Measurements from ENCODE around the gene BSND.

The BSND gene

GRCh38 chr1:55039342-55040082 lies 40.8 kb downstream of the BSND start, which contains the start of gene PCSK9:
PCSK9 (plus strand) TSS chr1:55039548; CDS start chr1:55039838, 290 bp downstream.
- no peak for TF ChIP-seq GATA2 (IDR thresholded peaks at IDR 0.05; ENCODE audit: low read depth, low read length)

DNA sequence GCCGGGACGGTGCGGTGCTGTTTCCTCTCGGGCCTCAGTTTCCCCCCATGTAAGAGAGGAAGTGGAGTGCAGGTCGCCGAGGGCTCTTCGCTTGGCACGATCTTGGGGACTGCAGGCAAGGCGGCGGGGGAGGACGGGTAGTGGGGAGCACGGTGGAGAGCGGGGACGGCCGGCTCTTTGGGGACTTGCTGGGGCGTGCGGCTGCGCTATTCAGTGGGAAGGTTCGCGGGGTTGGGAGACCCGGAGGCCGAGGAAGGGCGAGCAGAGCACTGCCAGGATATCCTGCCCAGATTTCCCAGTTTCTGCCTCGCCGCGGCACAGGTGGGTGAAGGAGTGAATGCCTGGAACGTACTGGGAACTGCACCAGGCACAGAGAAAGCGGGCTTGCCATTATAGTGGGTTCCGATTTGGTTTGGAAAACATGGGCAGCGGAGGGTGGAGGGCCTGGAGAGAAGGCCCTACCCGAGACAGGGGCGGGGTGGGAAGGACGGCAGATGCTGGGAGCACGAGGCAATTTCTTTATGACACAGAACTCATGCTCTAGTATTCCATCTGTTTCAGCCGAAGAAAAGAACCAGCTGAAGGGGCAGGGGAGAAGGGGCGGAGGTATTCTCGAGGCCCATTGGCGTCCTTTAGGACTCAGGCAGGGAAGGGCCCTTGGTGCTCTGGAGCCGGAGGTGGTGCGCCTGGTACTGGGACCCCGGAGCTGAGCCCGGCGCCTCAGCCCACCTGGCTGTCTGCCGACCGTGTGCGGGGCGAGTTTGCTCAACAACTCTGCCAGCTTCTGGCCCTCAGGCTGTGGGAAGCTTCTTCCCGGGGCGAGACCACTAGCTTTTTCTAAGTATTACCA lies 41.6 kb downstream of the BSND start:
- TF ChIP-seq GATA3 (IDR thresholded peaks at IDR 0.05; ENCODE audit: low read depth, low read length) = no peak
- TF ChIP-seq GATA2 (IDR thresholded peaks at IDR 0.05; ENCODE audit: low read depth, low read length) = no peak

DNA sequence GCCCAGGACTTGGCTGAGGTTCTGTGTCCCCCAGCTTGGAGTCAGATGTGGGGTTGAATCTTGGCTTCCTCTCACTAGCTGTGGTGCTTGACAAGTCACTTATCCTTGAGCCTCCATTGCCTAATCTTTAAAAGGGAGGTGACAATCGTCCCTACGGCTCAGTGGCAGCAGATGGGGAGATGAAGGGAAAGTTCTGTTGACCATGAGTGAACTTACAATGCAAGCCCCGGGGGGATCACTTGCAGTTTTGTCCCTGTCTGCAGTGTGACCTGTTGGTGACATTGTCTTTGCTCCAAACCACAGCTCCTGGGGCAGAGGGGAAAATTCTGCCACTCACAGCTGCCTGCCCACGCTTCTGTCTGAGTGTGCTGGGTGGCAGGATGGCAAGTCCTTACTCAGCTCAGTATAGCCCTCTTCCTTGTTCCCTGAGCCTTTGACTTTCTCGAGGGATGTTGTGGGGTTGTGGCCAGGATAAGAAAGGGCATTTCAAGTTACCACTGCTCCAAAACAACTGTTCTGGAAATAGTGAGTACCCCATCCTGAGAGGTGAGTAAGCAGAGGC lies 42.3 kb downstream of the BSND start:
- TF ChIP-seq GATA3 (IDR thresholded peaks at IDR 0.05; ENCODE audit: low read depth, low read length) (no peak), GATA2 (IDR thresholded peaks at IDR 0.05; ENCODE audit: low read depth, low read length) (no peak)

DNA sequence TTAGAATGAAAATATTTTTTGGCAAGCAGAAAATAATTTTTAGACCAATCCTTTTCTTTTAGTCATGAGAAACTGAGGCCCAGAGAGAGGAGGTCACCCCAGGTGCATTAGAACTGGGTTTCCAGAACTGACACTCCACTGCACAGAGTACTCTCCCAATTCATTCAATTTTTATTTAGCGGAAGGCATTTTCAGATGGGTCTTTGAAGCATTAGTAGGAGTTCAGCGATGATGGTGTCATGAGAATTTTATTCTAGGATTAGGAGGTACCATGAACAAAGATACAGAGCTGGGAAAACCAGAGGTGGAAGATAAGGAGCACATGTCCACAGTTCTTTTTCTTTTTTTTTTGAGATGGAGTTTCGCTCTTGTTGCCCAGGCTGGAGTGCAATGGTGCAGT lies 42.9 kb downstream of the BSND start:
- TF ChIP-seq GATA3 (IDR thresholded peaks at IDR 0.05; ENCODE audit: low read depth, low read length) (no peak), GATA2 (IDR thresholded peaks at IDR 0.05; ENCODE audit: low read depth, low read length) (no peak)

GRCh38 chr1:55043011-55043410 lies 44.3 kb downstream of the BSND start:
- TF ChIP-seq GATA2 (IDR thresholded peaks at IDR 0.05; ENCODE audit: low read depth, low read length) (no peak), GATA3 (IDR thresholded peaks at IDR 0.05; ENCODE audit: low read depth, low read length) (no peak)

DNA sequence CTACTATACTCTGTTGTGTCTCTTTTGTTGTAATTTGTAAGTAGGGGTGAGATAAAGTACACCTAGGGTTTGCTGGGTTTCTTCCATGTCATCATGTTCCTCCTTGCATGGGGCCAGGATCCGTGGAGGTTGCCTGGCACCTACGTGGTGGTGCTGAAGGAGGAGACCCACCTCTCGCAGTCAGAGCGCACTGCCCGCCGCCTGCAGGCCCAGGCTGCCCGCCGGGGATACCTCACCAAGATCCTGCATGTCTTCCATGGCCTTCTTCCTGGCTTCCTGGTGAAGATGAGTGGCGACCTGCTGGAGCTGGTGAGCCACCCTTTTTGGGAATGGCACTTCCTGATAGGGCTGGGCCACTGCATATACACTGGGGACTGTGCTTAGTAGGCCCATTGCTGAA lies 45.0 kb downstream of the BSND start:
- TF ChIP-seq GATA3 (IDR thresholded peaks at IDR 0.05; ENCODE audit: low read depth, low read length) = no peak
- TF ChIP-seq GATA2 (IDR thresholded peaks at IDR 0.05; ENCODE audit: low read depth, low read length) = no peak

GRCh38 chr1:55044617-55045397 lies 46.1 kb downstream of the BSND start:
- TF ChIP-seq GATA2 (IDR thresholded peaks at IDR 0.05; ENCODE audit: low read depth, low read length) (no peak), GATA3 (IDR thresholded peaks at IDR 0.05; ENCODE audit: low read depth, low read length) (no peak)

DNA sequence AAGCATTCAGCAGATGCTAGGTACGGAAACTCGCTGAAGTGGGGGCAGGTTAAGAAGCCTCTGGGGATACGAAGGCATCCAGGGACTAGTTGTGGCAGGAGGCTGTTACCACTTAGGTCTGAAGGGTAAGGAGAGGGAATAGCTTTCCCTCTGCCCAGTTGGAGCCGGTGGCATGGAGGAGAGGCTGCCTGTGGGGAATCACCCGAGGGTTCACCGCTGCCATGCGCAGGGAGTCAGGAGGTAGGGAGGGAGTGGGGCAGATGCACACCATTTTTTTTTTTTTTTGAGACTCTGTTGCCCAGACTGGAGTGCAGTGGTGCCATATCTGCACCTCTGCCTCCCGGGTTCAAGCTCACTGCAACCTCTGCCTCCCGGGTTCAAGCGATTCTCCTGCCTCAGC lies 46.7 kb downstream of the BSND start:
- TF ChIP-seq GATA2 (IDR thresholded peaks at IDR 0.05; ENCODE audit: low read depth, low read length) (no peak), GATA3 (IDR thresholded peaks at IDR 0.05; ENCODE audit: low read depth, low read length) (no peak)

DNA sequence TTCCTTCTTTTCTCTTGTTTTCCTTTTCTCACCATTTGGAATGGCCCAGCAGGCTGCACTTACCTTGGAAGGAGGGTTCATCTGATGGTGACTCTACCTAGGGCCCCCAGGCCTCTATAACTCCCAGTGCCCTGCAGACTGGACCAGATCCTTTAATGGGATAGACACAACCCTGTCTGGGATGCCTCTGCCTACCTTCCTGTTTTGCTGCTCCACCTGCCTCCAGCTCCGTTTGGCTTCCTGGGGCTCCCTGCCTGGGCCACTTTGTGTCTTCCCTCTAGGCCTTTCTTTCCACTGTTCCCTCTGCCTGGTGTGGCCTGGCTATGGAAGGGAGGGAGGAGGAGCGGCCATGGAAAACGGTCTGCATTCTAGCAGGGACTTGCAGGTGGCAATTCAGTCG lies 48.1 kb downstream of the BSND start:
- no peak for TF ChIP-seq GATA2 (IDR thresholded peaks at IDR 0.05; ENCODE audit: low read depth, low read length)
- TF ChIP-seq GATA3 (IDR thresholded peaks at IDR 0.05; ENCODE audit: low read depth, low read length) = no peak

GRCh38 chr1:55047611-55048010 lies 48.9 kb downstream of the BSND start:
- no peak for TF ChIP-seq GATA3 (IDR thresholded peaks at IDR 0.05; ENCODE audit: low read depth, low read length)
- TF ChIP-seq GATA2 (IDR thresholded peaks at IDR 0.05; ENCODE audit: low read depth, low read length) = no peak

DNA sequence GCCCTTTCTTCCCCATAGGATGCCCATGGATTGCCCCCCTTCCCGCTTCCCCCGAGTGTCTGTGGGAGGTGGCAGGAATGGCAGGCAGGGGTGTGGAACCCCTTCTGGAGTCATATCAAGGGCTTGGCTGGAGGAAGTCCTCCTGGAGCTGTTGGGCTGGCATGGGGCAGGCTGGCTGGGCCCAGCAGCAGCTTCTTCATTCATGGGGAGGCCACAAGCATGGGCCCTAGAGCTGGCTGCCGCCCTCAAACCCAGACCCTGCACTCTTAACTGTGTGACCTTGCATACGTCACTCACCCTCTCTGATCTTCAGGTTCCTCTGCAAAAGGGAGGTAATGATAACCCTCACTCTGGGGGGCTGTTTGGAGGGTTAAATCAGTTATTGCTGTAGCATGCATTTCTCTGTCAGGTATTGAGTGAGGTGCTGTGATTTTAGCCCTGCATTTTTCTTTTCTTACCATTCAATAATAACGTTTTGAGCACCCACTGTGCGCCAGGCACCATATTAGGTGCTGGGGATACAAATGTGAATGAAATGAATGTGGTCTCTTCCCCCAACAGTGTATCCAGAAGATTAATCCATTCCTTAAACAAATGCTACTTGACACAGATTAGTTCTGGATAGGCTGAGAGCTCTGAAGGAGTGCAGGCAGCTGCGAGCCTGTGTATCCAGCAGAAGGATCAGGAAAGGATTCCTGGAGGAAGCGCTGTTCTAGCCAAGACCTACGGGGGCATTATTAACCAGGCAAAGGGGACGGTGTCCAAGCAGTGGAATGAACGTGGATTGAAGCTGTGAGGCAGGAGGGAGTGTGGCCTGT lies 49.9 kb downstream of the BSND start:
- TF ChIP-seq GATA3 (IDR thresholded peaks at IDR 0.05; ENCODE audit: low read depth, low read length) (no peak), GATA2 (IDR thresholded peaks at IDR 0.05; ENCODE audit: low read depth, low read length) (no peak)

GRCh38 chr1:55049271-55049913 lies 50.7 kb downstream of the BSND start:
- TF ChIP-seq GATA2 (IDR thresholded peaks at IDR 0.05; ENCODE audit: low read depth, low read length) (no peak), GATA3 (IDR thresholded peaks at IDR 0.05; ENCODE audit: low read depth, low read length) (no peak)

DNA sequence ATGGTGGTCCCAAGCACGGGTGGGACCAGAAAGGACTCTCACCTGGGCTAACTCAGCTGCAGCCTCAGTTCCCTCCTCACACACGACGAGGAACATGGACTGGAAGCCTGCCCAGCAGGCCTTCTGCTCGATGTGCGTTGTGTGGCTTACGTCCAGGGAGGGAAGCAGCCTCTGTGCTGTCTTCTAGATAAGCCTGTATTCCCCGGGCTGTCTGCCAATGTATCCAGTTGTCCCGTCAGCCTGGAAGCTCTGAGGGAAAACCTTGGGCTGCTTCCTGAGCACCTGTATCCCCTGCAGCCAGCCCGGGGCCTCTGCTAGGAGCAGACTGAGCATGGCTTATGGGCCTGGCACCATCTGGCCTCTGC lies 51.2 kb downstream of the BSND start:
- TF ChIP-seq GATA2 (IDR thresholded peaks at IDR 0.05; ENCODE audit: low read depth, low read length) (0 out of 2 replicates have a peak, but pooled peaks have one; percentile 31), GATA3 (IDR thresholded peaks at IDR 0.05; ENCODE audit: low read depth, low read length) (no peak)

Data from SH-SY5Y (cell line).